Thymus (tissue), 11 donors: ENCODE data around the gene B3GALT5. TPM values are rescaled to one million over a fixed set of nuclear protein-coding genes. Genes with fewer than 3 reads are reported as not detected.
"Not testable (repeated sequence)": the region's sequence is repeated elsewhere in the genome, so short reads cannot be mapped to it uniquely, and the experiment has no call there.

ENCODE experiments used
- DNase-seq, 9 donors: peaks; one replicate each; pipeline ENCODE4 v3.0.0-alpha.2; 2013; ENCODE audit warnings: low spot score in 9 of 9, low read depth in 6 of 9, missing footprints in 1 of 9
- H3K27ac ChIP-seq, 2 donors: one replicate each; pipeline ENCODE4 v1.5.1; 2013; ENCODE audit warnings: control low read depth in 1 of 2, low read depth in 1 of 2, low read length in 1 of 2, mild to moderate bottlenecking in 1 of 2, moderate library complexity in 1 of 2
- H3K27me3 ChIP-seq, 2 donors: one replicate each; pipeline ENCODE4 v1.5.1; 2013; ENCODE audit warnings: low read length in 1 of 2; ENCODE audit not compliant: control insufficient read depth in 2 of 2, insufficient read depth in 1 of 2
- H3K36me3 ChIP-seq, 2 donors: one replicate each; pipeline ENCODE4 v1.5.1; 2013; ENCODE audit warnings: low read length in 1 of 2, mild to moderate bottlenecking in 1 of 2, moderate library complexity in 1 of 2; ENCODE audit not compliant: control insufficient read depth in 2 of 2, insufficient read depth in 2 of 2
- H3K4me1 ChIP-seq, 2 donors: one replicate each; pipeline ENCODE4 v1.5.1; 2013; ENCODE audit warnings: low read length in 2 of 2; ENCODE audit not compliant: control insufficient read depth in 2 of 2, insufficient read depth in 2 of 2
- H3K4me3 ChIP-seq, 2 donors: one replicate each; pipeline ENCODE4 v1.5.1; 2013; ENCODE audit warnings: low read length in 2 of 2, control low read depth in 1 of 2, mild to moderate bottlenecking in 1 of 2
- H3K9me3 ChIP-seq, 2 donors: one replicate each; pipeline ENCODE4 v1.5.1; 2013; ENCODE audit warnings: low read length in 1 of 2, mild to moderate bottlenecking in 1 of 2; ENCODE audit not compliant: control insufficient read depth in 2 of 2, insufficient read depth in 1 of 2
- WGBS: extraction: QIAGEN DNeasy Blood & Tissue Kit; methylation state at CpG from one replicate; pipeline ENCODE4 v1.1.7; 2013; 5-methylcytosine and 5-hydroxymethylcytosine counted together
- polyA plus RNA-seq: library from polyadenylated mRNA; stranded (reverse); fragments of 200-250 nt; gene quantifications from one replicate; pipeline ENCODE4 v1.2.3, GENCODE V29; 2013
- total RNA-seq: library from RNA; stranded (reverse); fragments of 120-200 nt; gene quantifications from one replicate; pipeline ENCODE4 v1.2.4, GENCODE V29; 2013
- donor health status: healthy.

The B3GALT5 gene
- total and polyA plus RNA-seq, 2 donors = 0.80 to 1.4 TPM

GRCh38 chr21:39686646-39687468 is 74.1 kb downstream of the B3GALT5 start:
- DNase-seq = no peak
- Histone ChIP-seq H3K27me3 (no peaks in the 10 kb centered on the region), H3K36me3 (no peaks in the 10 kb centered on the region), H3K4me1 (no peaks in the 10 kb centered on the region), H3K4me3 (no peak overlapping the region), H3K9me3 (peaks cover 0 to 2% of the 10 kb centered on the region in 2 donors), H3K27ac (no peak overlapping the region)
- 91% methylated on average over 15 of the region's 15 CpGs for WGBS

- H3K9me3 ChIP-seq = no peaks in the 10 kb centered on the region
- no peak overlapping the region for H3K27ac ChIP-seq
- no peaks in the 10 kb centered on the region for H3K36me3 ChIP-seq
- no peaks in the 10 kb centered on the region for H3K4me1 ChIP-seq
- H3K27me3 ChIP-seq = no peaks in the 10 kb centered on the region
- 52% methylated on average over 1 of the region's 1 CpG for whole genome bisulfite sequencing
- DNase-seq = no peak
- H3K4me3 ChIP-seq = no peak overlapping the region
Measured at GRCh38 chr21:39688010-39688409, 75.3 kb downstream of the B3GALT5 start.

- DNase-seq, H3K4me1 ChIP-seq, H3K36me3 ChIP-seq, H3K27ac ChIP-seq, H3K27me3 ChIP-seq, H3K9me3 ChIP-seq, H3K4me3 ChIP-seq: not testable (repeated sequence)
- 97% methylated on average over 1 of the region's 1 CpG for WGBS
Measured at GRCh38 chr21:39689860-39690259, 77.1 kb downstream of the B3GALT5 start.

DNA sequence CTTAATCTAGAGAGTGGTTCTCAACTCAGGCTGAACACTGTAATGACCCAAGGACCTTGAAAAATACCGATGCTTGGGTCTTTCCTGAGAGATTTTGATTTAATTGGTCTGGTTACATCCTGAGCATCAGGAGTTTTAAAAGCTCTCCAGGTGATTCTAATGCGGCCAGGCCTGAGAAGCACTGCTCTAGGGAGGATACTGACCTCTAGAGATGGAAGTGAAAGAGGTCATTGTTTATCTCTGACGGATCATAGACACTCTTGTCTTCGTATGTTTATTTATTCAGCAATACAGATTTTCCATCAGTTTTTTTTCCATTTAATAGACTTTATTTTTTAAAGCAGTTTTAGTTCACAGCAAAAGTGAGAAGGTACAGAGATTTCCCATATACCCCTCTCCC is 77.7 kb downstream of the B3GALT5 start:
- H3K27ac ChIP-seq = no peak overlapping the region
- no peak overlapping the region for H3K4me3 ChIP-seq
- WGBS = 85% methylated on average over 4 of the region's 4 CpGs
- no peaks in the 10 kb centered on the region for H3K27me3 ChIP-seq
- H3K4me1 ChIP-seq = no peaks in the 10 kb centered on the region
- no peak for DNase-seq
- no peaks in the 10 kb centered on the region for H3K9me3 ChIP-seq
- no peaks in the 10 kb centered on the region for H3K36me3 ChIP-seq

- no peaks in the 10 kb centered on the region for H3K9me3 ChIP-seq
- no peaks in the 10 kb centered on the region for H3K27me3 ChIP-seq
- no peaks in the 10 kb centered on the region for H3K4me1 ChIP-seq
- DNase-seq = no peak
- H3K4me3 ChIP-seq = no peak overlapping the region
- no peaks in the 10 kb centered on the region for H3K36me3 ChIP-seq
- WGBS = 93% methylated on average over 5 of the region's 5 CpGs
- H3K27ac ChIP-seq = no peak overlapping the region
Measured at GRCh38 chr21:39694750-39695149, 82.0 kb downstream of the B3GALT5 start.

GRCh38 chr21:39696196-39696595 is 83.5 kb downstream of the B3GALT5 start:
- no peaks in the 10 kb centered on the region for H3K36me3 ChIP-seq
- WGBS = 96% methylated on average over 7 of the region's 7 CpGs
- no peak overlapping the region for H3K27ac ChIP-seq
- H3K4me3 ChIP-seq = no peak overlapping the region
- no peak for DNase-seq
- no peaks in the 10 kb centered on the region for H3K27me3 ChIP-seq
- H3K4me1 ChIP-seq = no peaks in the 10 kb centered on the region
- H3K9me3 ChIP-seq = no peaks in the 10 kb centered on the region

GRCh38 chr21:39696618-39697017 is 83.9 kb downstream of the B3GALT5 start:
- no peaks in the 10 kb centered on the region for H3K36me3 ChIP-seq
- no peak for DNase-seq
- H3K27me3 ChIP-seq = no peaks in the 10 kb centered on the region
- H3K4me1 ChIP-seq = no peaks in the 10 kb centered on the region
- no peaks in the 10 kb centered on the region for H3K9me3 ChIP-seq
- H3K4me3 ChIP-seq = no peak overlapping the region
- no peak overlapping the region for H3K27ac ChIP-seq
- WGBS = 81% methylated on average over 4 of the region's 4 CpGs

DNA sequence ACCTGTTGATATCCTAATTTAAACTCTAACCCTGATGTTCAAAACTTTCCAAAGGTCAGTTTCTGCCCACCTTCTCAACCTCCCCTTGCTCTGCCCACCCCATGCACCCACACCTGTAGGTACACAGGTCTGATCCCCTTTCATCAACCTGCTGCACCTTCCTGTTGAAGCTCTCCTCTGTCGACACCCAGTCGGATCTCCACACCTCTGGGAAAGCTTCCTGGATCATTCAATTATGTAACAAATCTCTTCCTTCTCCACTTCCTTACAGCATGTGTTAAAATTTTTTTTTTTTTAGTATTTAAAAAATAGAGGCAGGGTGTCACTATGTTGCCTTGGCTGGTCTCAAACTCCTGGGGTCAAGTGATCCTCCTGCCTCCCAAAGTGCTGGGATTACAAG is 87.6 kb downstream of the B3GALT5 start:
- no peaks in the 10 kb centered on the region for H3K9me3 ChIP-seq
- no peak overlapping the region for H3K4me3 ChIP-seq
- H3K36me3 ChIP-seq = no peaks in the 10 kb centered on the region
- no peaks in the 10 kb centered on the region for H3K4me1 ChIP-seq
- no peak overlapping the region for H3K27ac ChIP-seq
- DNase-seq = no peak
- WGBS = 80% methylated on average over 2 of the region's 2 CpGs
- no peaks in the 10 kb centered on the region for H3K27me3 ChIP-seq

GRCh38 chr21:39703578-39703977 is 90.8 kb downstream of the B3GALT5 start:
- Histone ChIP-seq H3K27ac (no peak overlapping the region), H3K4me1 (no peaks in the 10 kb centered on the region), H3K9me3 (no peaks in the 10 kb centered on the region), H3K4me3 (no peak overlapping the region), H3K27me3 (no peaks in the 10 kb centered on the region), H3K36me3 (no peaks in the 10 kb centered on the region)
- DNase-seq = no peak
- WGBS = 72% methylated on average over 1 of the region's 1 CpG
